Measurements from ENCODE around the gene AP1S3. TPM values are rescaled to one million over a fixed set of nuclear protein-coding genes. Genes with fewer than 3 reads are reported as not detected.

Gene AP1S3
- total and polyA plus RNA-seq, 8 donors = 1.9 to 8.5 (median 3.8) TPM

- FAIRE-seq (no peak), DNase-seq (no peak), ATAC-seq (no peak)
- H3K27me3 ChIP-seq = no peaks in the 10 kb centered on the region
- H3K36me3 ChIP-seq = no peaks in the 10 kb centered on the region
- H3K9me3 ChIP-seq = no peaks in the 10 kb centered on the region
- no peaks in the 10 kb centered on the region for H3K4me1 ChIP-seq
- H3K4me3 ChIP-seq = no peak overlapping the region
- H3K27ac ChIP-seq = no peak overlapping the region
- intact Hi-C loops (cut with DNase I) = no loop called here
- TF ChIP-seq, protein P1, sequence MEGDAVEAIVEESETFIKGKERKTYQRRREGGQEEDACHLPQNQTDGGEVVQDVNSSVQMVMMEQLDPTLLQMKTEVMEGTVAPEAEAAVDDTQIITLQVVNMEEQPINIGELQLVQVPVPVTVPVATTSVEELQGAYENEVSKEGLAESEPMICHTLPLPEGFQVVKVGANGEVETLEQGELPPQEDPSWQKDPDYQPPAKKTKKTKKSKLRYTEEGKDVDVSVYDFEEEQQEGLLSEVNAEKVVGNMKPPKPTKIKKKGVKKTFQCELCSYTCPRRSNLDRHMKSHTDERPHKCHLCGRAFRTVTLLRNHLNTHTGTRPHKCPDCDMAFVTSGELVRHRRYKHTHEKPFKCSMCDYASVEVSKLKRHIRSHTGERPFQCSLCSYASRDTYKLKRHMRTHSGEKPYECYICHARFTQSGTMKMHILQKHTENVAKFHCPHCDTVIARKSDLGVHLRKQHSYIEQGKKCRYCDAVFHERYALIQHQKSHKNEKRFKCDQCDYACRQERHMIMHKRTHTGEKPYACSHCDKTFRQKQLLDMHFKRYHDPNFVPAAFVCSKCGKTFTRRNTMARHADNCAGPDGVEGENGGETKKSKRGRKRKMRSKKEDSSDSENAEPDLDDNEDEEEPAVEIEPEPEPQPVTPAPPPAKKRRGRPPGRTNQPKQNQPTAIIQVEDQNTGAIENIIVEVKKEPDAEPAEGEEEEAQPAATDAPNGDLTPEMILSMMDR (IDR thresholded peaks at IDR 0.05) = no peak
- WGBS, 2 donors = 92 to 97% methylated on average over 2 of the region's 2 CpGs
Observed at GRCh38 chr2:223787358-223787757, 50.0 kb downstream of the AP1S3 start.

DNA sequence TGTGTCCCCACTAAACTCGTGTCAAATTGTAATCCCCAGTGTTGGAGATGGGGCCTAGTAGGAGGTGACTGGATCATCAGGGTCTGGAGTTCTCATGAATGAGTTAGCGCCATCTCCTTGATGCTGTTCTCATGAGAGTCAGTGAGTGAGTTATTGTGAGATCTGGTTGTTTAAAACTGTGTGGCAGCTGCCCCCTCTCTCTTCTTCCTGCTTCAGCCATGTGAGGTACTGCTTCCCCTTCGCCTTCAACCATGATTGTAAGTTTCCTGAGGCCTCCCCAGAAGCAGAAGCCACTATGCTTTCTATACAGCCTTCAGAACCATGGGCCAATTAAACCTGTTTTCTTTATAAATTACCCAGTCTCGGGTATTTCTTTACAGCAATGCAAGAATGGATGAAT is 50.4 kb downstream of the AP1S3 start:
- no peak for FAIRE-seq
- Histone ChIP-seq H3K27ac (no peak overlapping the region), H3K4me1 (no peaks in the 10 kb centered on the region), H3K9me3 (no peaks in the 10 kb centered on the region), H3K4me3 (no peak overlapping the region), H3K36me3 (no peaks in the 10 kb centered on the region), H3K27me3 (no peaks in the 10 kb centered on the region)
- TF ChIP-seq, protein P1 (IDR thresholded peaks at IDR 0.05) = no peak
- intact Hi-C loops (cut with DNase I) = no loop called here
- 90 to 91% methylated on average over 4 of the region's 4 CpGs for WGBS, 2 donors
- DNase-seq = no peak
- ATAC-seq = no peak

- FAIRE-seq (no peak), DNase-seq (no peak), ATAC-seq (no peak)
- Histone ChIP-seq H3K36me3 (no peaks in the 10 kb centered on the region), H3K4me3 (no peak overlapping the region), H3K27ac (no peak overlapping the region), H3K27me3 (no peaks in the 10 kb centered on the region), H3K4me1 (no peaks in the 10 kb centered on the region), H3K9me3 (no peaks in the 10 kb centered on the region)
- 77 to 89% methylated on average over 5 of the region's 5 CpGs for WGBS, 2 donors
- intact Hi-C loops (cut with DNase I) = no loop called here
- TF ChIP-seq, protein P1 (IDR thresholded peaks at IDR 0.05) = no peak
Observed at GRCh38 chr2:223786236-223786635, 51.1 kb downstream of the AP1S3 start.

DNA sequence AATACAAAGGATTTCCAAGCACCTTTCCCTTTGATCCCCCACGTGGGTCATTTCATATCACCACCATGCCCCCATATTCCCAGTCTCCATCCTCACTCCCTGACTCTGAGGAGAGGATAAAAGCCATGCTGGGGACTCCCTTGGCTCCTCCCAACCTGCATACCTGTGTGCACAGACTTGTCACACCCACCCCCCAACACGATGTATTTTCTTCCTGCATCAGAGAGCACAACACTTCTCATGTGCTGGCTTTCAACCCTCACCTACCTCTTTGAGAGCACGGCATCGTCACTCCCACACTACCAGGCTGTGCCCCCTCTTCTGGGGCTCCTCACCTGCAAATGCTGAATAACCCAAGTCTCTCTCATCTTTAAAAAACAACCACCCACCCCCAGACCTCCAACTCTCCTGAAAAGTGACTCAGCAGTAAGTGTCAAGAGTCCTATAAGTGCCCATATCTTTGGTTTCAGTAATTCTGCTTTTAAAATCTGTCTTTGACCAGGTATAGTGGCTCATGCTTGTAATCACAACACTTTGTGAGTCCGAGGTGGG is 53.1 kb downstream of the AP1S3 start:
- no peaks in the 10 kb centered on the region for H3K4me1 ChIP-seq
- no peaks in the 10 kb centered on the region for H3K36me3 ChIP-seq
- ATAC-seq (no peak), DNase-seq (no peak), FAIRE-seq (no peak)
- TF ChIP-seq, protein P1 (IDR thresholded peaks at IDR 0.05) = no peak
- no peak overlapping the region for H3K27ac ChIP-seq
- intact Hi-C loops (cut with DNase I) = no loop called here
- no peak overlapping the region for H3K4me3 ChIP-seq
- H3K9me3 ChIP-seq = no peaks in the 10 kb centered on the region
- WGBS, 2 donors = 81 to 86% methylated on average over 5 of the region's 5 CpGs
- no peaks in the 10 kb centered on the region for H3K27me3 ChIP-seq

- no peak for ATAC-seq
- DNase-seq = no peak
- no peak overlapping the region for H3K27ac ChIP-seq
Observed at GRCh38 chr2:223782629-223783028, 54.8 kb downstream of the AP1S3 start.

More at GRCh38 chr2:223782629-223783028, 54.8 kb downstream of the AP1S3 start:
- TF ChIP-seq, protein P1 (IDR thresholded peaks at IDR 0.05) = no peak
- no peak overlapping the region for H3K4me3 ChIP-seq
- no peak for FAIRE-seq
- no peaks in the 10 kb centered on the region for H3K4me1 ChIP-seq
- intact Hi-C loops (cut with DNase I) = no loop called here
- no peaks in the 10 kb centered on the region for H3K27me3 ChIP-seq
- WGBS, 2 donors = 70 to 71% methylated on average over 3 of the region's 3 CpGs
- H3K9me3 ChIP-seq = no peaks in the 10 kb centered on the region
- H3K36me3 ChIP-seq = no peaks in the 10 kb centered on the region
